Omental fat pad (tissue), 4 donors: ENCODE measurements around the gene DNAJC11. TPM values are rescaled to one million over a fixed set of nuclear protein-coding genes. Genes with fewer than 3 reads are reported as not detected.
"Not testable (repeated sequence)": the region's sequence is repeated elsewhere in the genome, so short reads cannot be mapped to it uniquely, and the experiment has no call there.

Experiments used
- ATAC-seq: fragments of 150-250 bp; one replicate; pipeline ENCODE4 v1.9.1; 2016; ENCODE audit warnings: mild to moderate bottlenecking, moderate library complexity; ENCODE audit not compliant: low FRiP score
- DNase-seq: peaks from one replicate; pipeline ENCODE4 v3.0.0-alpha.2; 2019; ENCODE audit warnings: low spot score
- CTCF ChIP-seq, 3 donors: fragments of 450-650 bp; IDR thresholded peaks; one replicate each; pipeline ENCODE4 v1.5.1; 2016 to 2017; ENCODE audit warnings: antibody characterized with exemption in 3 of 3, mild to moderate bottlenecking in 3 of 3, moderate library complexity in 2 of 3
- total RNA-seq, 4 donors: library from RNA; depleted of rRNA; stranded (reverse); fragments of >200 nt; gene quantifications; one replicate each; pipeline ENCODE4 v1.1.0, GENCODE V29; 2016

The DNAJC11 gene
- total RNA-seq, 4 donors from 2014 or later, result 26.2 to 50.9 (median 30.5) TPM

DNA sequence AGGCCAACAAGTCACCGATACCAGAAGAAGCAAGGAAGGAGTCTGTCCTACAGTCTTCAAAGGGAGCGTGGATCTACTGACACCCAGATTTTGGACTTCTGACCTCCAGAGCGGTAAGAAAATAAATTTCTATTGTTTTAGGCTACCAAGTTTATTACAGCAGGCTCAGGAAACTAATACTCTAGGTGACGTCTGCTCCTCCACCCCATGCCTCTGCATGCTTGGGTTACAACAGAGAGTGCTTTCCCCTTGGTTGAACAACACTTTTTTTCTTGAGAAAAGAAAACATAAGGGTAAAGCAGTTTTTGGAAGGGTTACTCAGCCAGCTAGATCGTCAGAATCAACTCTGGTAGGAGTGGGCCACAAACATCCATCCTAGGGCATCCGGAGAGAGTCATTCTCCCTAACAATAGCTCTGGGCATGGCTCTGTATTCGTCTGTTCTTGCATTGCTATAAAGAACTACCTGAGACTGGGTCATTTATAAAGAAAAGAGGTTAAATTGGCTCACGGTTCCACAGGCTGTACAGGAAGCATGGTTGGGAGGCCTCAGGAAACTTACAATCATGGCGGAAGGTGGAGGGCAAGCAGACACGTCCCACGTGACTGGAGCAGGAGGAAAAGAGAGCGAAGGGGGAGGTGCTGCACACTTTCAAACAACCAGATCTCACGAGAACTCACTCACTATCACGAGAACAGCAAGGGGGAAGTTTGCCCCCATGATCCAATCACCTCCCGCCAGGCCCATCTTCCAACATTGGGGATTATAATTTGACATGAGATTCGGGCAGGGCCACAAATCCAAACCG lies 22.2 kb upstream of the DNAJC11 start:
- DNase-seq, result no peak
- no peak for TF ChIP-seq CTCF (IDR thresholded peaks at IDR 0.05)
- no peak for ATAC-seq

DNA sequence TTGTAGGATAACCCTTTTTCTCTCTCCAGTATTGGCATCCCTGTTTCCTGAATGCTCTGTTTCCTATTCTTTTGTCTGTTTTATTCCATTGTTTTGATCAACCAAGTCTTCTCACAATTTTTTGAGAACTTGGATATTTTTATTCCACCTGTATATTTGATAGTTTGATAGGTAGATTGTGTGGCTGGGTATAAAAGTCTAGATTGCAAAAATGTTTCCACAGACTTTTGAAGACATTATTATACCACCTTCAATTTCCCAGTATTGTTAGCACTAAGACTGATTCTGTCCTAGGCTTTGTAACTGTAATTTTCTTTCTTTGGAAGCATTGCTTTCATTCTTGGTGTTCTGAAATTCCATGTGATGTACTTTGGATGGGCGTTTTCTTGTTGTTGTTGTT lies 9.6 kb upstream of the DNAJC11 start:
- TF ChIP-seq CTCF (IDR thresholded peaks at IDR 0.05), result no peak
- DNase-seq (no peak), ATAC-seq (no peak)

DNA sequence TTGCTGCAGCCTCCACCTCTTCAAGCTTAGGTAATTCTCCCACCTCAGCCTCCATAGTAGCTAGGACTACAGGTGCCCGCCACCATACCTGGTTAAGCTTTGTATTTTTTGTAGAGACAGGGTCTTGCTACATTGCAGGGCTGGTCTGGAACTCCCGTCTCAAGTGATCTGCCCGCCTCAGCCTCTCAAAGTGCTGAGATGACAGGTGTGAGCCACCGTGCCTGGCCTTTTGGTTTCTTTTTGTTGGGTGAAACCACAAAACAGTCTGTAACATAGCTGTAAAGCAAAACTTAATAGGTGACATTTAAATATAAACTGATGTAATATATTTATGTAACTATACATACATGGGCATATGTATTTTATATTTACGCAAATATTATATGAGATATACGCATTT lies 3.1 kb upstream of the DNAJC11 start:
- no peak for DNase-seq
- TF ChIP-seq CTCF (IDR thresholded peaks at IDR 0.05), result no peak

DNA sequence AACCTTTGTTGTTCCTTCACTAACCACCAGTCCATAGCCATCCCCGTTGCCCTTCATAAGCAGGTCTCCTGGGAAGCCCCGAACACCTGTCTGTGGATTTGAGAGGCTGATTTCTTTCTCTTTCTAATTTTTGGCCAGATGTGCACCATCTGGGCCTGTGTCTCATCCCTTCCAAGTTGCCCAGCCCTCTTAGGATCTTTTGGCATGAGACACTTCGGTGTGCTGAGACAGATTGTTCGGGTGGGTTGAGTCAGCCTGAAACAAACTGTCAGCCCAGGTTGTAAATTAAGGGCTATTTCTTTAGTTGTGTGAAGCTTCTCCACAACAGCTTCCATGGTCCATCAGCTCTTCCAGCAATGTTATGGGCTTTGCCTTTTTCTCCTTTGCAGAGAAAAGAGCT lies 1.4 kb upstream of the DNAJC11 start:
- TF ChIP-seq CTCF (IDR thresholded peaks at IDR 0.05), result no peak
- DNase-seq (no peak), ATAC-seq (no peak)

More for the DNA sequence above, 3.1 kb upstream of the DNAJC11 start:
- no peak for ATAC-seq

DNA sequence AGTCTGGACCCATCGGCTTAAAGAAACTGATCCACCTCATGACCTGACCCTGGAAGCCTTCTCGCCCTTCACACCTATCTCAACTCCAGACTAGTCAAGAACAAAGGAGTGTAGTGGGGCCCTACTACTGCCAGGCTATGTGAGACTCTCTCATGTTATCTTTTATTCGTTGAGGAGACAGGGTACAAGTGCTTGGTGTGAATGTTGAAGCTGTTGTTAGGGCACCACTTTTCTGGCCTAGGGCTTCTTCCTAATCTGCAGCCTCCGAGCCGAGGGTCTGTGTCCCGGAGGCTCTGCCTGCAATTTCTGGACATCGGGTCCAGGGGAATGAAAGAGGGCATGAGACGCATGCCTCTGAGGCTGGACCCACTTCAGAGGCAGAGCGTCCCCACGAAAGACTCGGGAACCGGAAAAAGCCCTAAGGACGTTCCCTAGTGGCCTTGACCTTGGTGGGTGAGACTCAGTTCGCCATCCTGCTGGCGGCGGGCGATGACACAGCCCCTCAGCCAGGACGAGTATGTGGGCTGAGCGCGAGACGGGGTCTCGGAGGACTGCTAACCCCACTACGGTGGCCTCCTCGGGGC lies 671 bp downstream of the DNAJC11 start:
- ATAC-seq (peak; percentile 25), DNase-seq (no peak)
- TF ChIP-seq CTCF (IDR thresholded peaks at IDR 0.05), result no peak

DNA sequence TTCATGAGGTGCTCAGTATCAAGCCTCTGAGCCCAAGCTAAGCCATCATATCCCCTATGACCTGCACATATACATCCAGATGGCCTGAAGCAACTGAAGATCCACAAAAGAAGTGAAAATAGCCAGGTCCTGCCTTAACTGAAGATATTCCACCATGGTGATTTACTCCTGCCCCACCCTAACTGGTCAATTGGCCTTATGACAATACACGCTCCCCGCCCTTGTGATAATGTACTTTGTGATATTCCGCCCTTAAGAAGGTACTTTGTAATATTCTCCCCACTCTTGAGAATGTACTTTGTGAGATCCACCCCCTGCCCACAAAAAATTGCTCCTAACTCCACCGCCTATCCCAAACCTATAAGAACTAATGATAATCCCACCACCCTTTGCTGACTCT lies 1.7 kb downstream of the DNAJC11 start:
- DNase-seq, ATAC-seq: not testable (repeated sequence)

- no peak for TF ChIP-seq CTCF (IDR thresholded peaks at IDR 0.05)
- ATAC-seq, result no peak
- no peak for DNase-seq
These were observed 5.7 kb downstream of the DNAJC11 start for GRCh38 chr1:6695868-6696267.
